Measurements from ENCODE around the gene MAML3. TPM values are rescaled to one million over a fixed set of nuclear protein-coding genes. Genes with fewer than 3 reads are reported as not detected.
"Not testable (repeated sequence)": the region's sequence is repeated elsewhere in the genome, so short reads cannot be mapped to it uniquely, and the experiment has no call there.

Gene MAML3
- total RNA-seq, 3 donors from 2014 or later = 0.60 to 1.0 (median 0.73) TPM

DNA sequence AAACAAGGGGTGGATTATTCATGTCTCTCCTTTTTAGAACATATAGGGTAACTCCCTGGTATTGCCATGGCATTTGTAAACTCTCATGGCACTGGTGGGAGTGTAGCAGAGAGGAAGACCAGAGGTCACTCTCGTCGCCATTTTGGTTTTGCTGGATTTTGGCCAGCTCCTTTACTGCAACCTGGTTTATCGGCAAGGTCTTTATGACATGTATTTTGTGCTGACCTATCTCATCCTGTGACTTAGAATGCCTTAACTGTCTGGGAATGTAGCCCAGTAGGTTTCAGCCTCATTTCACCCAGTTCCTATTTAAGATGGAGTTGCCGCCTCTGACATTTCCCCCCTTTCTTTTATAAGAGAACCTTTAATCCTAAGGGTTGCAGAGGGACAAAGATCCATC is 442.5 kb downstream of the MAML3 start:
- no peaks in the 10 kb centered on the region for H3K36me3 Mint-ChIP-seq (ENCODE audit: insufficient read depth)
- no peaks in the 10 kb centered on the region for H3K4me1 Mint-ChIP-seq (ENCODE audit: low read depth)
- ATAC-seq (no peak), DNase-seq (no peak)
- H3K27me3 Mint-ChIP-seq (ENCODE audit: low read depth) = peaks cover 1% of the 10 kb centered on the region
- H3K4me3 Mint-ChIP-seq = no peak overlapping the region
- H3K9me3 Mint-ChIP-seq = no peaks in the 10 kb centered on the region

DNA sequence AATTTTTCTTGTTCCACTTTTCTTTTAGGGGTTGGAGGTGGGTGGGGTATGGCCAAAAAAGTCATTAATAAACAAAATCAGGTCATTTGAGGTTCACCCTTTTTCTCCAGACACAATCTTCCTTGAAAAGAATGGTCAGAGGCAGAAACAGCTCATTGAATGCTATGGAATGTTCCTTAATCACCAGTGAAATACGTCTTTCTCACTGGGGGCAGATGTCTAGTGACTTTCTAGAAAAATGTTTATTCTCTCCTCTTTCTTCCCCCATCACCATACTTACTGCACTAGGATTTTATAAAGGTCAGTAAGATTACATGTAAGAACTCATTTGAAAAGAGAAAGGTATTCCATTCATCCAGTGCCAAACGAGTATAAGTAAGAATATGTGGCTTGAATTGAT is 443.9 kb downstream of the MAML3 start:
- Mint-ChIP-seq H3K27me3 (ENCODE audit: low read depth) (peaks cover 1% of the 10 kb centered on the region), H3K9me3 (no peaks in the 10 kb centered on the region), H3K4me1 (ENCODE audit: low read depth) (no peaks in the 10 kb centered on the region), H3K36me3 (ENCODE audit: insufficient read depth) (no peaks in the 10 kb centered on the region), H3K4me3 (no peak overlapping the region)
- DNase-seq (no peak), ATAC-seq (no peak)

DNA sequence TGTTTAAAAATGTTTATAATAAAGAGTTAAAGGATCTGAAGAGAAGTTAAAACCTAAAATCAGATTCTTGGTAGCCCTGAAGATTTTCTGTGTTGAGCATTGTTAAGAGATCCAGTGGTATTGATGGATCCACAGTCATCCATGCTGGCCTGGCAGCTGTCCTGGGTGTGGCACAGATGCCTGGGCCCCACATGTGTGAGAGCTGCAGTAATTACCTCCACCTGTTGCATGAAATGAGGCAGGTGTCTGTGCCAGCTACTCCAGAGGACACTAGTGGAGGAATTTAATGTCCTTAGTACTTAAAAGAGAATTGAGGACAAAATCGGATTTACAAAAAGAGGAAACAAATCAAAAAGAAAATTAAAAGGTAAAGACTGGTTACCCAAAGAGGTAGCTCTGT is 444.3 kb downstream of the MAML3 start:
- H3K9me3 Mint-ChIP-seq = no peaks in the 10 kb centered on the region
- ATAC-seq = no peak

DNA sequence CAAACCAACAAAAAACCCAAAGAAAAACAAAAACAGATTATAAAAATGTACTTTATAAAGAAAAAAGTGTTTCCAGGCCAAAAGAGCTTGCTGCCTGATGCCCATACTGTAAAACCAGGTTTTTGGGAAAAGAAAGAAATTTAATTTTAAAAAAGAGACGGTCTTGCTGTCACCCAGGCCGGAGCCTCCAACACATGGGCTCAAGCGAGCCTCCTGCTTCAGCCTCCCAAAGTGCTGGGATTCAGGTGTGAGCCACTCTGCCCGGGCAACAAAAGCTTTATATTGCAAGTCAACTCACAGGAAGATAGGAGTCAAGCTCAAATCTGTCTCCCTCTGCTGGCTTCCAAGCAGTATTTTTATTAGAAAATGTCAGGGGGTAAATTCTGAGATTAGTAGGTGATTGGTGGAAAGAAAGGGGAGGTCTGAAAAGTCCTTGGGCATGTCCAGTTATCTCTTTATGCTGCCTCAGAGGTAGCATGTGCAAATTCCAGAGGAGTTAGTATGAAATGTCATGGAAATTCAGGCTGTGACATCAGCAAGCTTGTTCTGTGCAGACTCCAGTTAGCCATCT is 449.0 kb downstream of the MAML3 start:
- no peak for DNase-seq
- Mint-ChIP-seq H3K9me3 (no peaks in the 10 kb centered on the region), H3K4me1 (ENCODE audit: low read depth) (no peaks in the 10 kb centered on the region), H3K4me3 (no peak overlapping the region), H3K36me3 (ENCODE audit: insufficient read depth) (no peaks in the 10 kb centered on the region), H3K27me3 (ENCODE audit: low read depth) (peaks cover 2% of the 10 kb centered on the region)
- no peak for ATAC-seq

More for the DNA sequence above, 444.3 kb downstream of the MAML3 start:
- H3K4me1 Mint-ChIP-seq (ENCODE audit: low read depth) = no peaks in the 10 kb centered on the region
- peaks cover 1% of the 10 kb centered on the region for H3K27me3 Mint-ChIP-seq (ENCODE audit: low read depth)
- no peaks in the 10 kb centered on the region for H3K36me3 Mint-ChIP-seq (ENCODE audit: insufficient read depth)
- DNase-seq = no peak
- H3K4me3 Mint-ChIP-seq = no peak overlapping the region

DNA sequence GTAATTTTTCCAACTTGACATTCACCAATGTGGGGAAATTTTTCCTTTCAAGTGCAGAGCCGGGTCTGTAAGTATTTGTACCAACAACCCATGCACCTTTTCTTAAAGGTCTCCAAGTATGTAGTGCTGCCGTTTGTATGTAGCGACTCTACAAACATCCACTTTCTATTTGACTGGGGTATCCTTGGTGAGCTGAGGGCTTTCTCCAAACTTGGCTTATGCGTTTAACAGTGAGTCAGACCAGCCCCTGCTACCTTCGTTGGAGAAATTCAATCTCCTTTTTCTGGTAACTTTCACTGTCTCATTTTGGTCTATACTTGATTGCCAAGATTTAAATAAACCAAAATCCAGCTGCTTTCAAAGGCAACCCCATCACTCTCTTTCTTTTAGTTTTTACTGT is 453.4 kb downstream of the MAML3 start:
- no peak for DNase-seq
- peaks cover 2% of the 10 kb centered on the region for H3K27me3 Mint-ChIP-seq (ENCODE audit: low read depth)
- no peaks in the 10 kb centered on the region for H3K36me3 Mint-ChIP-seq (ENCODE audit: insufficient read depth)
- no peak overlapping the region for H3K4me3 Mint-ChIP-seq
- no peaks in the 10 kb centered on the region for H3K4me1 Mint-ChIP-seq (ENCODE audit: low read depth)
- no peak for ATAC-seq
- H3K9me3 Mint-ChIP-seq = peaks cover 6% of the 10 kb centered on the region

DNA sequence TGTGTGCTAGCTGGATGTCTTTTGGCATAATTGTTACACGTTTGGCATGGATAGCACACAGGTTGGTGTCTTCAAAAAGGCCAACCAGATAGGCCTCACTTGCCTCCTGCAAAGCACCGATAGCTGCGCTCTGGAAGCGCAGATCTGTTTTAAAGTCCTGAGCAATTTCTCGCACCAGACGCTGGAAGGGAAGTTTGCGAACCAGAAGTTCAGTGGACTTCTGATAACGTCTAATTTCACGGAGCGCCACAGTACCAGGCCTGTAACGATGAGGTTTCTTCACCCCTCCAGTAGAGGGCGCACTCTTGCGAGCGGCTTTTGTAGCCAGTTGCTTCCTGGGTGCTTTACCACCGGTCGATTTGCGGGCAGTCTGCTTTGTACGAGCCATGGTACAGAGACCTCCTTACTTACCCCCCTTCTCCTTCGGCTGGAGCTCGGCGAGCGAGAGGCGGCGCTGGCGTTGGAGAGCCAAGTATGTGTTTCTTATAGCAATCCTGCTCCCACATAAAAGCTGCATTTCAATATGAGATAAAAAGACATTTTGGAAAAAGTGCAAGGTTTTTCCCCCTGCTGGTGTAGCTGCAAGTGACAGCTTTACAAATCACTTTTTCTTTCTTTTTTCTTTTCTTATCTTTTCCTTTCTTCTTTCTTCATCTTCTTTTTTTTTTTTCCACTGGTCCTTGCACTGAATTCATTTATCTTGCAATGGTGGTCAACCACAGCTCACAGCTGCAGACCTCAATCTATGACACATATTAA is 455.6 kb downstream of the MAML3 start:
- ATAC-seq; H3K36me3 Mint-ChIP-seq (ENCODE audit: insufficient read depth); DNase-seq; H3K4me1 Mint-ChIP-seq (ENCODE audit: low read depth); H3K4me3 Mint-ChIP-seq; H3K9me3 Mint-ChIP-seq; H3K27me3 Mint-ChIP-seq (ENCODE audit: low read depth): not testable (repeated sequence)

DNA sequence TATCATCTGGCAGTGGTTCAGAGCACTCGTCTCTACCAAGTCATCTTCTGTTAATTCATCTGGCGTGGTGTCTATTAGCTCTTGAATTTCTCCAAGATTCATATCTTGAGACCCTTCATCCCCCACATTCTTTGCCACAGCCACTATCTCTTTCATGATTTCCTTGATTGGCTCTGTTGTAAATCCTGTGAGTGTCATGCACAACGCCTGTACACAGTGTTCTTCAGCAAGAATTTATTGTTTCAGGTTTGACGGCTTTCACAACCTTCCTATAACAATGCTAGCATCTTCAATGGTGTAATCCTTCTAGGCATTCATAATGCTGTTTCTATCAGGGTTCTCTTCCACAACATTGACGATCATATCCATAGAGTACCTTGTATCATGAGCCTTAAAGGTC is 457.5 kb downstream of the MAML3 start:
- peaks cover 6% of the 10 kb centered on the region for H3K9me3 Mint-ChIP-seq
- H3K4me3 Mint-ChIP-seq = no peak overlapping the region
- no peaks in the 10 kb centered on the region for H3K36me3 Mint-ChIP-seq (ENCODE audit: insufficient read depth)
- ATAC-seq (no peak), DNase-seq (no peak)
- H3K4me1 Mint-ChIP-seq (ENCODE audit: low read depth) = no peaks in the 10 kb centered on the region
- H3K27me3 Mint-ChIP-seq (ENCODE audit: low read depth) = no peaks in the 10 kb centered on the region

DNA sequence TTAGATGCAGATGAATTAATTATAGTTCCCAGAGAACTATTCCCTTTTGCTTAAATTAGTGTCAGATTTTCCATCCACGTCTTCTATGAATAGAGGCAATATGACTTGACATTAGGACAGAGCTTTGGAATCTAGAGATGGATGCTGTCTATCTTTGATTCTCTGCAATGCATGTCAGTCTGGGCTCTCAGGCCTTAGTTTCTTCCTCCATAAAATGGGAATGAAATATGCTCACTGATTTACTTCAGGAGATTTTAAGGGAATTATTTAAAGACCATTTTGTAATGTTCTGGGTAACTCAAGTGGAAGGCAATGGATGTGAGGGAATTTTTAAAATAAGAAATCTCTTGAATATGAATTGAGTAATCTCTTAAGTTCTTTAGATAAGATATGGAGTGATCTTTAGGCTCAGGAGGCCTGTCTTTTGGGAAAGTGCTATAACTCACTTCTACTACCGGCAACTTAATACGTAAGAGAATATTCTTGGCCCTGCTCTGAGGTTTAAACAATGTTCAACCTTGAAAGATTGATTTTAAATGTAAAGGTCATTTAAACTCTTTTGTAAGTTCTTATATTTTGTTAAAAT is 459.4 kb downstream of the MAML3 start:
- H3K4me3 Mint-ChIP-seq = no peak overlapping the region
- ATAC-seq (no peak), DNase-seq (no peak)
- H3K36me3 Mint-ChIP-seq (ENCODE audit: insufficient read depth) = no peaks in the 10 kb centered on the region
- no peaks in the 10 kb centered on the region for H3K4me1 Mint-ChIP-seq (ENCODE audit: low read depth)
- H3K9me3 Mint-ChIP-seq = peaks cover 6% of the 10 kb centered on the region
- H3K27me3 Mint-ChIP-seq (ENCODE audit: low read depth) = no peaks in the 10 kb centered on the region

DNA sequence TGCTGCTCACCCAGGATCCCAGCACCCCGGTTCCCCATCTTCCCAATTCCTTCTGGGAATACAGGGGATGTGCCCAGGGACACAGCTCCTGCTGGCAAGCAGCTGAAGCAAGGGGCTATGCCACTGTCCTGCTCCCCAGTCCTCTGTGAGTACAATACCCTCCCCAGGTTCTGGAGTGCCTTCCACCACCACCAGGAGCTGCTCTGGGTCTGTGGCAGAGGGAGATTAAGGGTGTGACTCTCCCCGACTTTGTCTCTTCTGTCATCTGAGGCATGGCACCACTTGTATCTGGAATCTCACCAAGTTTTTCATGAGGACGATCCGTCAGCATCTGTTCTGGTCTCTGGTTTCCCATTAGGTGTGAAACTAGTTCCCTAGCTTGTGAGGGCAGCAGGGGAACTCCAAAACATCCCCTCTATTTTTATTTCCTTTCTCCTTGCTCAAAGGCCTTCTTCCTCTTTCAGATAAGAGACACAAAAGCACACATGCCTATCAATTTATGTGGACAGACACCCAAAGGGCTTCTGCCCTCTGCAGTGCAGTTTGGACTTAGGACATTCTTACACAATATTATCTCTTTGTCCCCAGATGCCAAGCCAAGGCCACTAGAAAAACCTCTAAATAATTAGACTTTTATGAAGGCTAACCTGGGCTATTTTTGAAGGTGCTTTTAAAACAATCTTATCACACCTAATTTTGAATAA is 461.5 kb downstream of the MAML3 start:
- Mint-ChIP-seq H3K9me3 (peaks cover 3% of the 10 kb centered on the region), H3K27me3 (ENCODE audit: low read depth) (no peaks in the 10 kb centered on the region), H3K4me3 (no peak overlapping the region), H3K4me1 (ENCODE audit: low read depth) (no peaks in the 10 kb centered on the region), H3K36me3 (ENCODE audit: insufficient read depth) (no peaks in the 10 kb centered on the region)
- no peak for ATAC-seq
- no peak for DNase-seq

DNA sequence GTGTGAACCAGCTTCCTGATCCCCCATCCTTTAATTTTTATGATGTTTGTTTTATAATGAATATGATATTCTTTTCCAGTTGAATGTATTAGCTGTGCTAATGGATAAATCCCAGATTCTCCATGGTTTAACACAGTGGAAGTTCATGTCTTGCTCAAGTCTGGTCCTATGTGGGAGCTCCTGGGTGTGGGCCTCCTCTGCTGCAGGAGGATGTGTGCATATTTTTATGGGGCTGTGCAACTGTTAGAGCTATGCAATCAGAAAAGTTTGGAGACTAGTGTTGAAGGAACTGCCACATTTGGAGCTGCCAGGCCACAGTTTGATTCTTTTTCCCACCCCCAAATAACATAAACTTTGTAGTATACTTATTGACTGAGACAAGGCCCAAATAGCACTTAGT is 463.6 kb downstream of the MAML3 start:
- Mint-ChIP-seq H3K9me3 (peaks cover under 1% of the 10 kb centered on the region), H3K27me3 (ENCODE audit: low read depth) (no peaks in the 10 kb centered on the region), H3K4me1 (ENCODE audit: low read depth) (no peaks in the 10 kb centered on the region), H3K4me3 (no peak overlapping the region), H3K36me3 (ENCODE audit: insufficient read depth) (no peaks in the 10 kb centered on the region)
- ATAC-seq = no peak
- DNase-seq = no peak

DNA sequence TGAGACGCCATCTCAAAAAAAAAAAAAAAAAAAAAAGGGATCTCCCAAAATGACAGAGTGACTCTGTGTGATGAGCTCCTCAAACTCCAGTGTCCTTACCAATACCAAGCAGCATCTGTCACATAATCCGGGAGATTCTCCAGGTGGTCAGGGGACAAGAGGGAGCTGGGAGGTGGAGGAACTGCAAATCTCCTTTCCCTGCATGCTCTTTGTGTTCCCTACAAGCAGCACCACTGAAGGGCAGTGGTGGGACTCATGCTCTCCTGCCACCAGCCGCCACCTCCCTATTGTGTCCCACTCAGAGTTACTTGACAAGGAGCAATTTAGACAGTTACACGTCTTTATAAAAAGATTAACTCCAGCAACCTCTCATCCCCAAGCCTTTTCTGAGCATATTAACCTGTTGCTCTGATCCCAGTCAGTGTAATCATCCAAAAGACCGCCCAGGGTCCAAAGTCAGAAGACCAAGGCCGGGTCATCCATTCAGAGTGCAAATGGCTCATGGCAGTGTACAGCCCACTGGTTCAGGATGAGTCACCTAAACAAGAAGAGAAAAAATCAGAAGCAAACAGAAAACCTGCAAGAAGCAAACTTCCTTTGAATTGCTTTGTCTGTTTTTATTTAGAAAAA is 464.8 kb downstream of the MAML3 start:
- H3K27me3 Mint-ChIP-seq (ENCODE audit: low read depth) = no peaks in the 10 kb centered on the region

DNA sequence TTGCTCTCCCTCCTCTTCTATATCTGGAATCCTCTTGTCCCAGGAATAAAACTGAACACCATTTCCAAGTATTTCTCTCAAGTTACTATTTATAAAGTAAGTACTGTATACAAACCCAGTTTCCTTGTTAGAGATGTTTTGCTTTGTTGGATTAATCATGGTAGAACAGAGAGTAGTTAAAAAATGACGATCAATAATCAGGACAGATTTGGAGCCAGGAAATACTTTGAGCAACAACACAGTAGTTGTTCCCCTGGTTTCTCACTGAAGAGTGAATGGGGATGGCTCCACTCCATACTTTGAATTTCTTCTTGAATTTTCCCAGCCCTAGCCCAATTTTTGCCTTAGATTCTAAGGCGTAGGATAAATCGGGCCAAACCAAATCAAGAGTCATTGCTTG is 467.0 kb downstream of the MAML3 start:
- peaks cover 8% of the 10 kb centered on the region for H3K36me3 Mint-ChIP-seq (ENCODE audit: insufficient read depth)
- ATAC-seq = no peak
- no peak overlapping the region for H3K4me3 Mint-ChIP-seq
- H3K4me1 Mint-ChIP-seq (ENCODE audit: low read depth) = peaks cover 4% of the 10 kb centered on the region
- no peak for DNase-seq
- H3K27me3 Mint-ChIP-seq (ENCODE audit: low read depth) = no peaks in the 10 kb centered on the region
- H3K9me3 Mint-ChIP-seq = peaks cover 6% of the 10 kb centered on the region

More for the DNA sequence above, 464.8 kb downstream of the MAML3 start:
- H3K36me3 Mint-ChIP-seq (ENCODE audit: insufficient read depth) = peaks cover 5% of the 10 kb centered on the region
- H3K4me1 Mint-ChIP-seq (ENCODE audit: low read depth) = peaks cover 4% of the 10 kb centered on the region
- H3K4me3 Mint-ChIP-seq = no peak overlapping the region
- DNase-seq (no peak), ATAC-seq (no peak)
- peaks cover 6% of the 10 kb centered on the region for H3K9me3 Mint-ChIP-seq

DNA sequence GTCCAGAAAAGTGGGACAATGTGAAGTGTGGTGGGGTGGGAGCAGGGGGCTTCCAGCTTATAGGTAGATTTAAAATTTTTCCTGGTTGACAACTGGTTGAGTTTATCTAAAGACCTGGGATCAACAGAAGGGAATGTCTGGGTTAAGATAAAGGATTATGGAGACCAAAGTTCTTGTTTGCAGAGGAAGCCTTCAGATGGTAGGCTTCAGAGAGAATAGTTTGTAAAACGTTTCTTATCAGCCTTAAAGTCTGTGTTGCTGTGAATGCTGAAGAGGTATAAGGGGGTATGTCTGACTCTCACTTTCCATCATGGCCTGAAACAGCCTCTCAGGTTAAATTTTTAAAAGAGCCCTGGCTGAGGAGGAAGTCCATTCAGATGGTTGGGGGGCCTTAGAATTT is 467.9 kb downstream of the MAML3 start:
- peaks cover 6% of the 10 kb centered on the region for H3K9me3 Mint-ChIP-seq
- peaks cover 8% of the 10 kb centered on the region for H3K36me3 Mint-ChIP-seq (ENCODE audit: insufficient read depth)
- no peak for ATAC-seq
- H3K4me3 Mint-ChIP-seq = no peak overlapping the region
- peaks cover 4% of the 10 kb centered on the region for H3K4me1 Mint-ChIP-seq (ENCODE audit: low read depth)
- H3K27me3 Mint-ChIP-seq (ENCODE audit: low read depth) = no peaks in the 10 kb centered on the region
- DNase-seq = no peak

DNA sequence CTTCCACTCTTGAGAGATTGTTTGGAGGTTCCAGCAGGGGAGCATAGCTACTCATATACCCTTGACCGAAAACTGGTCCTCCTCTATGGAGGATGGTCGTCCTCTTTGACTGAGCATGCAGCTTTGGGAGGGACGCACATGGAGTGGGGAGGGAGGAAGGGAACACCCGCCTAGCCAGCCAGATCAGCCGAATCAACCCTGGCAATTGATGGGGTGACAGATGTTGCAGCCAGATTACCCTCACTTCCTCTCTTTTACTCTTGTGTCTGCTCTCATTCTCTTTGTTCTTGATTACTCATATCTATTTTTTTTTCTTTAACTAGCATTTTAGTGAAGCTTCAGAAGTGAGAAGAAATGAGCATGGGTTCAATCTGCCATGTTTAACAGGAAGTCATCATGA is 468.8 kb downstream of the MAML3 start:
- peaks cover 6% of the 10 kb centered on the region for H3K9me3 Mint-ChIP-seq
- ATAC-seq = no peak
- no peak overlapping the region for H3K4me3 Mint-ChIP-seq
- no peaks in the 10 kb centered on the region for H3K27me3 Mint-ChIP-seq (ENCODE audit: low read depth)
- peaks cover 9% of the 10 kb centered on the region for H3K36me3 Mint-ChIP-seq (ENCODE audit: insufficient read depth)
- no peak for DNase-seq
- peaks cover 4% of the 10 kb centered on the region for H3K4me1 Mint-ChIP-seq (ENCODE audit: low read depth)

Data from activated T-cell treated with anti-CD3 and anti-CD28 coated beads, Interleukin-2, amount 50 U/mL, for 4 hours (primary cell).